GM18508 (cell line): ENCODE results near the gene LMX1B.

Experiments used
- ATAC-seq: cut with Tn5 transposase; IDR thresholded peaks from one replicate; pipeline ENCODE4 v1.9.1; 2021; ENCODE audit warnings: moderate number of reproducible peaks; ENCODE audit not compliant: insufficient read depth, unreplicated experiment

The LMX1B gene

GRCh38 chr9:126604059-126605055 lies 9.4 kb upstream of the LMX1B start:
- ATAC-seq, result no peak

DNA sequence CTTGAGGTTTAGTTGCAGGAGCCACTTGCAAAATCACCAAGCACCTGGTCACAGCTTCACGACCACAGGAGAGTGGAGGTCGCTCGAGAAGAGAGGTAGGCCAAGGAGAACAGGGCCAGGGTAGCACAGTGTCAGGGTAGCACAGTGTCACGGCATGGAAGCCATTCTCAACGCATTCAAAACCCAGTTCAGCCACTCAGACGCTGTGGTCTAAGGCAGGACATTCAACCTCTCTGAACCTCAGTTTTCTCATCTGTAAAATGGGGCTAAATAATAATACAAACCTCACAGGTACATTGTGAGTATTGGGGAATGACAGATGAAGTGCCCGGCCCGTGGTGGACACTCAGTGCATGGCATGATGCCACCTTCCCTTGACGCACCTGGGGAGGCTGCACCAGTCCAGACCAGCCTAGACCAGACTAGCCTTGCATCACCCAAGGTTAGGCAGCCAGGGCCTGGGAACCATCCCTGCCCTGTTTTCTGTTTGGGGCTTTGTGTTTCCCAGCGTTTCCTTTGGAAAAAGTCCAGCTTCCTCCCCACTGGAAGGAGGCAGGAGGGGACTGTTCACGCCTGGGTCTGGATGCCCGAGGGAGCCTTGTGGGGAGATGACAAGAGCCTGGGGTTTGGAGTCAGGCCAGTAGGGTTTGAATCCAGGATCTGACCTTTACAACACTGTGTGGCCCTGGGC lies 7.8 kb upstream of the LMX1B start:
- ATAC-seq, result no peak

DNA sequence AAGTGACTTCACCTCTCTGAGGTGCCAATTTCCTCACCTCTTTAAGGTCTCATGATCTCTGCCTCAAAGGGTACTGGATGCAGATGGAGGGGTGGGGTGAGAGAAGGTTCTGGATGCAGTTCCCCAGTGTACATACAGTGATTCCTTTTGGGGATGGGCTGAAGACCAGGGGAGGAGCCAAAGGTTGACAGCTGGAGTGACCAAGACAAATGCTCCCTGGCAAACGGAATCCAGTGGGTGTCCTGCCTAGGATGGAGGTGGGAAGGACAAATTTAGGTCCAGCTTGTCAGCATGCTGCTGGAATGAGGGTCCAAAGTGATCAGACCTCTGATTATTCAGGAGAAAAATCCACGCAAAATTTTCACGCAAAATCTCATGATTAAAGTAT lies 7.3 kb upstream of the LMX1B start:
- no peak for ATAC-seq

DNA sequence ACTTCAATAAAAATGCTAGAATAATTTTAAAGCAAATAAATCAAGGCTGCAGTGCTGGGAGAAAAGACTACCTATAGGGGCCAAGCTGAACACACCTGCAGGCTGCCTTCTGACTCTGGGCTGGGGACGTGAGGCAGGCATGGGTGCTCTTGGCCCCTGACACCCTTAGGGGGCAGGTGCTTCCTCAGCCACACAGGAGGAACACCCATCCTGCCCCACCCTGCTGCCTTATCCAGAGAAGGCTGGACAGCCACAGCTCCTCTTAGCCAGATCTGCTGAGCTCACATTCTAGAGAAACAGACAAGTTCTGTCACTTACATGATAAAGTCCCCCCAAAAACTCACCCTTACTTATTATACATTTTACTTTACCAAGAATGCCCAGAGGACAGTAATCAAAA lies 6.6 kb upstream of the LMX1B start:
- ATAC-seq, result no peak

DNA sequence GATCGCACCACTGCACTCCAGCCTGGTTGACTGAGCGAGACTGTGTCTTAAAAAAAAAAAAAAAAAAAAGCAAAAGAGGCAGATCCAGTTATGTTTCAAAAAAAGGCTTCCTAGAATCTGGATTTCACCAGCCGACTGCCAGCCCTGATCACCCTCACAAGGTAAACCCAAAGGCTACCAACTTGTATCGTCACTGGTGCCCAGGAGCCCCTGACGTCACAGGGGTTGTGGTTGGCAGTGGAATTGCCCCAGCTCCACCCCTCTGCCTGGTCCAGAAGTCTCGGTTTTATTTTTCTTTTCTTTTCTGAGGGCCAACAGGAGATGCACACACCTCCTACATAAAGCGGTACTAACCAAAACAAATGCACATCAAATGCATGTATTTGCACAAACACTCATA lies 6.0 kb upstream of the LMX1B start:
- ATAC-seq, result no peak

DNA sequence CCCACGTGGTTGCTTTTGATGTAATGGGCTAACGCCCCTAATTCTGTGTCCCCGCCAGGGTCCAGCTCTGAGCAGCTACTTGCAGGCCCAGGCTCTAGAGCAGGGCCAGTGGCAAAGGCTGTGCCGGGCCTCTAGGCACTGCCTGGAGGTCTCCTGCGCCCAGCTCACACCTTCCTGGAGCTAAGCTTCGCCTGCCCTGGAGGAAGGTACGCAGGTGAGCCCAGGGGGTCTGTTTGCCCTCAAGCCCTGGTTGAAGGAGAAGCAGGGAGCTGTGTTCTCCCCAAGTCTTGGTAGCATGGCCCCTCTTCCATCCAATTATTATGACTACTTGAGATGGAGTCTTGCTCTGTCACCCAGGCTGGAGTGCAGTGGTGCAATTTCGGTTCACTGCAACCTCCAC lies 5.2 kb upstream of the LMX1B start:
- no peak for ATAC-seq

DNA sequence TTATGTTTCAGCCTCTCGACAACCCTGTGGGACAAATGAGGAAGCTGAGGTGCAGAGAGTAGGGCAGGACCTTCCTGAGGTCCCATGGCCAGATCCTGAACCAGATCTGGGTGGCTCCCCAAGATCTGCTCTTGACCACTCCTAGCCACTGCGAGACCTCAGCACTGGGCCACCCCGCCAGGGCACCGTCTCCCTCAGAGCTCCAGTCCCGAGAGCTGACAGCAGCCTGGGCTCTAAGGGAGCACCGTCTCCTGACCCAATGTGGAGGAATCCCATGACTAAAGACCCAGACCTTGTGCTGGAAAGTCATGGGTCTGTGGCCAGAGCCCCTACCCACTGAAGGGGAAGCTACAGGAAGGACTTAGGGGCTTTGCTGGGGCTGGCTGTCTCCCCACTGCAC lies 4.5 kb upstream of the LMX1B start:
- no peak for ATAC-seq

- ATAC-seq, result no peak
These were observed 3.9 kb upstream of the LMX1B start for GRCh38 chr9:126609711-126610388.

DNA sequence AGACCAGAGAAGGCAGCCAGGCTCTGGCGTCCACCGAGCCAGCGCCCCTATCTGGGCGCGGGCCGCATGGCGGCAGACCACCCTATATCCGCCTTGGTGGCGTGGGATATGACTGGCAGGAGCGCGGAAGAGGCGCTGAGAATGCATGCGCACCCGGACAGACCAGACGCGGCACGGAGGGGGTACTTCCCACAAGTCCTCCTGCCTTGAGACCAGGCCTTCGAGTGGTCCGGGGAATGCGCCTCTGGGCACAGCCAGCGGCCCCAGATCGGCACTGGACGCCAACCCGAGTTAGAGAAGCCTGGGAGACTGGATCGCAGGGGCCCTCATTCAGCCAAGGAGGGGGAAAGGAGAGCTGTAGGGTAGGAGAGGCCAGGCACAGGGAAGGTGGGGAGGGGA lies 2.5 kb upstream of the LMX1B start:
- ATAC-seq, result no peak

DNA sequence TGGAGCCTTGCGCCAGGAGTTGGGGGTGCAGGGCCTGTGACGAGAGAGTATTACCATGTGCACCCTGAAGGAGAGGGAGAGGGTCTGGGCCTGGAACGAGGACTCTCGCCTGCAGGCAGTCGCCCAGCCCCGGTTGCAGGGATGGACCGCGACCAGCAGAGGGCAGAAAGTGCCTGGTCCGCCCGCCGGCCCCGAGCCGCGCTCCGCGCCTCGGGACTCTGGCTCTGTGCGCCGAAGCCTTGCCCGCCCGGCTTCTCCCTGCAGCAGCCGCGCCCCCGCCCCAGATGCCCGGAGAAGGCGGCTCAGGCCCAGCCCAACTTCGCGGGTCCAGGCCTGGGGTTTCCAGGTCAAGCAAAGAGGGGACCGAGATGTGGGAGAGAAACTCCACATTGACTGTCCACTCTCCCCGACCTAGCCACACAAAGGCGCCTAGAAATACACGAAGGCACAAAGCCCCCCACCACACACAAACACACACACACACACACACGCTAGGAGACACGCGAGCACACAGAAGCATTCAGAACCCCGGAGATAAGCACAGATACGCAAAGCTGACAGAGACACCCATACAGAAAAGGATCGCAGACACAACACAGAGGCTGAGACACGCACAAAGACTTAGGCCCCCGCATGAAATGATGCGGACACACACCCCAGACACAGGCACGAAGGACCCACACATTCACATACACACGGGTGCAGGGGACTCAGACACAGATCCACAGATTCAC lies 2.0 kb upstream of the LMX1B start:
- no peak for ATAC-seq

DNA sequence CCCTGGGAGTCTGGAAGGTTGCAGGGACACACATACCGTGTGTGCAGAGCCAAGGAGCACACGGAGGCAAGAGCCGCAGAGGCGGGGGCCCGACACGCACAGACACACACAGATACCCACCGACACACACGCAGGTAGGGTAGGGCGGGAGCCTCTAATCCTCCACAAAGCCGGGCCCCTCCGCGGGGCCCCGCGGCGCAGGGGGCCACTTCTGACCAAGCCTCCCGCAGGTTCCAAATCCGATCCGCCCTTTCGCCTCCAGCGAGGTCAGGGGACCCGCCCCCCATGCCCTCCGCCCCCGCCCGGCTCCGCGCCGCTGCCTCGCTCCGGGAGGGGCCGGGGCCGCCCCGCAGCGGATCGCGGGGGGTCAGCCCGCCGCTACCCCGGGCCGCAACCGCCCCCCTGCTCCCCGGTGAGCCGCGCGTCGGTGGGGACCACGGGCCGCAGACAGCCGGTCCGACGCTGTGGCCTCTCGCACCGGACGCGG lies 1.4 kb upstream of the LMX1B start:
- no peak for ATAC-seq

GRCh38 chr9:126612813-126613641 lies 701 bp upstream of the LMX1B start:
- ATAC-seq, result no peak

DNA sequence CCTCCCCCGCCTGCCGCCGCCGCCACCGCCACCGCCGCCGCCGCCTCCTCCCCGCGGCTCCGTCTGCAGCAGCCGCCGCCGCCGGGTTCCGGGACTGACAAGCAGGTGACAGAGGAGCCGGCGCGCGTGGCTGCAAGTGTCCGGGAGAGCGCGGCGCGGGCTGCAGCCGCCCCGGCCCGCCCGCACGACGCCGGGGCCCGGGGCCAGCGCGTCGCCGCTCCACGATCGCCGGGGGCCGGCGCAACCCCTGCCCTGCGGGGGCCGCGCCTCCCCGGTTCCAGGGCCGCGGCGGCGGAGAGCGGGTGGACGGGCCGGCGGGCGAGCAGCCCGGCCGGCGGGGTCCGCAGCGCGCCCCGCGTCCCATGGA lies 343 bp downstream of the LMX1B start:
- no peak for ATAC-seq

DNA sequence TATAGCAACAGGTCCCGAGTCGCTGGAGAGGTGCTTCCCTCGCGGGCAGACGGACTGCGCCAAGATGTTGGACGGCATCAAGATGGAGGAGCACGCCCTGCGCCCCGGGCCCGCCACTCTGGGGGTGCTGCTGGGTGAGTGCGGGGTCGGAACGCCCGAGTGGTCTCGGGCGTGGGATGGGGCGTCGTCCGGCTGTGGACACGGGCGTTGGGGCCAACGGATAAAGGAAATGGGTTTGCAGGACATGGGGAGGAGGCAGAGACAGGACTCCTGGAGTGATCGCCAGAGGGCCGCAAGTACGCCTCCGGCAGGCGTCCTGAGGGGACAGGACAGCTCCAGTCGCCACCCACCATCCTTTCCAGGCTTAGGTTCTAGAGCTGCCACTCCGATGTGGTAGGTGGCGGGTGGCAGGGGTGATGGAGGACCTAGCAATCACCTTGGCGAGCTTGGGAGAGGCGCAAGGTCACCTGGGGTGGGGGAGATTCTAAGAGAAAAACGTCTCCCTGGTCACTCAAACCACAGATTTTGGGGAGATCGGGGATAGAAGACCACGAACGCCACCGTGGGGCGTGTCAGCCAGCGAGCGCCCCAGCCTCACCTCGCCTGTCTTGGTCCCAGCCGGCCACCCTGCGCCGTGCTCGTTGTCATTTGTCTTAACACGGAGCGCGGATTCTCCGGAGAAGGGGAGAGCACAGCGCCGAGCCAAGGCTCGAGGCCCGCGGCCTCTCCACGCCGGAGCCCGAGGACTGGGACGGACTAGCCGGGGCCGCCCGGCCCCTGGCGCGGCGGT lies 922 bp downstream of the LMX1B start:
- ATAC-seq, result no peak

DNA sequence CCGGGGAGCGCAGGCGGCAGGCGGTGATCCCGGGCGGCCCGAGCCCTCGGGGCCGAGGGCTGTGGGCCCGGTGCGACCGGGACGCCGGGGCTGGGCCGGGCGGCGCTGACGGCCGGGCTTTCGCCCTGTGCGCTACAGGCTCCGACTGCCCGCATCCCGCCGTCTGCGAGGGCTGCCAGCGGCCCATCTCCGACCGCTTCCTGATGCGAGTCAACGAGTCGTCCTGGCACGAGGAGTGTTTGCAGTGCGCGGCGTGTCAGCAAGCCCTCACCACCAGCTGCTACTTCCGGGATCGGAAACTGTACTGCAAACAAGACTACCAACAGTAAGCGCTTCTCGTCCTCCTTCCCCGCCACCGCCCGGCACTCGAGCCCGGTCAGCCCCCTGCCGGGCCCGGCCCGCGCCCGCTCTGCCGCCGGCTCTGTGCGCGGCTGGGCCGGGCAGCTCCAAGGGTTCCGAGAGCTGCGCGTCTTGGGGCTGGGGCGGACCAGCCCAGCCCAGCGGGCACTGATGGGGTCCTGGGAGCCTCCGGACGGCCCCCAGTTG lies 1.6 kb downstream of the LMX1B start:
- ATAC-seq, result no peak

GRCh38 chr9:126615791-126616447 lies 2.2 kb downstream of the LMX1B start:
- no peak for ATAC-seq

DNA sequence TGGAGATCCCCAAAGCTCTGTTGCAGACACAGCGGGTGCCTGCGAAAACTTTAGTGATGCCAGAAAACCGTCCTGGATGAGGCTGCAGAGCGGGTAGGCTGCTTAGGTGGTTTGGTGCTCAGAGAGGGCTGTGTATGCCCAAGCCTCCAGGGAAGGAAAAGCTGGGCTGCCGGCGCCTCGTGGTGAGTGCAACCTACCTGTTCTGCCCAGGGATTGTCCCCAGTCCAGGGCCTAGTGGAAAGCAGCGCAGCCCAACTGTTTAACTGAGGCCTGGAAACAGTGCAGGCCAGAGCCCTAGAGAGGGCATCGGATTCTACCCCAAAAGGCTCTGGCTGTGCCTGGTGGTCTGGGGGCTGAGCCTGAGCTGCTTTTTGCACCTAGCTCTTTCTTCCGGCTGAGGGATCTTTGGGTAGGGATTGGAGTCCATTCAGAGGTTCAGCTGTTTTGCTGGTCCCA lies 2.8 kb downstream of the LMX1B start:
- no peak for ATAC-seq
